ENCODE results near the gene TAS2R3.

- TF ChIP-seq CTCF (IDR thresholded peaks at IDR 0.05): no peak
- TF ChIP-seq POLR2AphosphoS5 (IDR thresholded peaks at IDR 0.05): no peak
Measured at GRCh38 chr7:141717450-141717849, 46.4 kb upstream of the TAS2R3 start.
